K562 (cell line): ENCODE data around the gene OCIAD1. TPM values are rescaled to one million over a fixed set of nuclear protein-coding genes. Genes with fewer than 3 reads are reported as not detected.
A peak's percentile ranks its signal among the peaks of the same experiment; 100 is the strongest.

ENCODE experiments used
- ATAC-seq: fragments of 200-7000 bp; cut with Tn5 transposase; 3 replicates; pipeline ENCODE4 v1.9.1; 2020; ENCODE audit warnings: moderate library complexity
- BruUV-seq: library from RNA; stranded (reverse); fragments of 400-500 nt; replicated peaks from 2 replicates; lab custom pipeline; 2021; lab: Mats Ljungman, UMichigan
- CTCF ChIA-PET: fragments of 300-600 bp; formaldehyde crosslinking; extraction: SDS; loops from one replicate; lab custom pipeline; 2021; ENCODE audit warnings: low intra/inter-chr PET ratio; lab: Yijun Ruan, JAX
- POLR2A ChIA-PET: fragments of 300-600, 350-650 bp; sonication (Branson Sonifier 250); formaldehyde crosslinking; extraction: SDS; loops from one replicate; lab custom pipeline; 2021; ENCODE audit warnings: antibody characterized with exemption, inconsistent platforms; lab: Yijun Ruan, JAX
- DNase-seq, 4 experiments: peaks; one replicate each; pipeline versions ENCODE4 v3.0.0 to v3.0.0-alpha.2; 2011 to 2018; ENCODE audit warnings: low spot score in 3 of 4, mixed read lengths in 3 of 4; ENCODE audit errors: extremely low read depth in 1 of 4
- FAIRE-seq: peaks from 2 replicates; lab custom pipeline; 2011; peaks lifted over from hg19 to GRCh38; lab: Jason Lieb, UNC
- H2AFZ ChIP-seq: 2 replicates; pipeline ENCODE4 v1.6.0; 2011; ENCODE audit warnings: low read depth, low read length, control low read depth, inconsistent platforms
- H3K27ac ChIP-seq: fragments of 200-600 bp; 3 replicates; pipeline ENCODE4 v1.8.0; 2011; ENCODE audit warnings: low read depth, mild to moderate bottlenecking, control low read depth, inconsistent platforms, low read length, moderate library complexity, mixed read lengths; ENCODE audit errors: extremely low read depth
- H3K27me3 ChIP-seq, 2 experiments: fragments of 300-600 bp in 1 of 2; 2 replicates in 1 of 2; 3 replicates in 1 of 2; pipeline versions ENCODE4 v1.6.0 to v1.8.0; 2011; ENCODE audit warnings: inconsistent platforms in 2 of 2, low read length in 2 of 2, mild to moderate bottlenecking in 1 of 2, mixed read lengths in 1 of 2, moderate library complexity in 1 of 2; ENCODE audit not compliant: control insufficient read depth in 2 of 2, insufficient read depth in 2 of 2
- H3K36me3 ChIP-seq: fragments of 300-600 bp; 3 replicates; pipeline ENCODE4 v1.8.0; 2011; ENCODE audit warnings: mild to moderate bottlenecking, low read length, inconsistent platforms; ENCODE audit not compliant: control insufficient read depth, insufficient read depth
- H3K4me1 ChIP-seq, 2 experiments: fragments of 200-600 bp in 1 of 2; replicated peaks in 1 of 2; 2 replicates in 1 of 2; 3 replicates in 1 of 2; pipeline versions ENCODE4 v1.5.1 to v1.8.0; 2011; ENCODE audit warnings: inconsistent platforms in 2 of 2, low read length in 2 of 2, mild to moderate bottlenecking in 1 of 2, mixed read lengths in 1 of 2, moderate library complexity in 1 of 2; ENCODE audit not compliant: control insufficient read depth in 2 of 2, insufficient read depth in 2 of 2
- H3K4me2 ChIP-seq: 2 replicates; pipeline ENCODE4 v1.6.1; 2011; ENCODE audit warnings: low read length, control low read depth, inconsistent platforms, mixed read lengths; ENCODE audit not compliant: insufficient read depth
- H3K4me3 ChIP-seq: fragments of 200-600 bp; sonication (generic), shearing (Covaris generic); 2 replicates; pipeline ENCODE4 v1.5.1; 2016; ENCODE audit warnings: control low read depth, inconsistent platforms
- H3K79me2 ChIP-seq: fragments of 200-600 bp; 3 replicates; pipeline ENCODE4 v1.8.0; 2011; ENCODE audit warnings: low read length, inconsistent platforms; ENCODE audit not compliant: control insufficient read depth, insufficient read depth
- H3K9ac ChIP-seq, 2 experiments: 2 replicates each; pipeline versions ENCODE4 v1.6.0 to v1.6.1; 2011; ENCODE audit warnings: low read depth in 2 of 2, low read length in 2 of 2, control low read depth in 1 of 2, inconsistent platforms in 1 of 2, mild to moderate bottlenecking in 1 of 2, mixed read lengths in 1 of 2; ENCODE audit not compliant: insufficient read depth in 1 of 2
- H3K9me1 ChIP-seq: one replicate; pipeline ENCODE4 v1.6.0; 2011; ENCODE audit warnings: inconsistent platforms, mild to moderate bottlenecking, low read length, moderate library complexity; ENCODE audit not compliant: control insufficient read depth, insufficient read depth
- H3K9me3 ChIP-seq: replicated peaks from 2 replicates; pipeline ENCODE4 v1.5.1; 2011; ENCODE audit warnings: low read depth, low read length, inconsistent platforms; ENCODE audit not compliant: control insufficient read depth, insufficient read depth
- H4K20me1 ChIP-seq: replicated peaks from 2 replicates; pipeline ENCODE4 v1.6.1; 2011; ENCODE audit warnings: low read length, inconsistent platforms, mixed read lengths; ENCODE audit not compliant: control insufficient read depth, insufficient read depth
- SPI1 ChIP-seq: IDR thresholded peaks from 2 replicates; pipeline ENCODE4 v1.6.1; 2011; ENCODE audit warnings: low read depth, low read length, control low read depth, borderline replicate concordance
- whole genome bisulfite sequencing: fragments of 100-300 bp; shearing (Covaris generic); methylation state at CpG from one replicate; pipeline ENCODE4 v1.1.6; 2016; ENCODE audit warnings: low coverage, mixed read lengths; ENCODE audit not compliant: insufficient coverage; ENCODE audit errors: missing lambda C conversion rate; 5-methylcytosine and 5-hydroxymethylcytosine counted together
- in situ Hi-C: fragments of 300-500 bp; cut with MboI; formaldehyde crosslinking; loops from 4 replicates; pipeline ENCODE4 v1.15.0; 2018; ENCODE audit warnings: inconsistent platforms, mixed read lengths
- intact Hi-C: fragments of 100-400 bp; cut with micrococcal nuclease; formaldehyde crosslinking; loops from 2 replicates; pipeline ENCODE4 v1.14.2; 2022
- polyA plus RNA-seq, 8 experiments: library from polyadenylated mRNA; depleted of rRNA in 4 of 8; stranded (reverse) in 5 of 8; unstranded in 3 of 8; fragments of >200 nt; fragmentation: Nextera tagmentation in 2 of 8; fragmentation: Illumina TruSeq in 1 of 8; extraction: Ambion mirVana in 2 of 8; extraction: Trizol in 1 of 8; gene quantifications; 2 replicates each; pipeline versions ENCODE4 v1.2.1 to v1.2.3, GENCODE V29; 2011 to 2014; ENCODE audit warnings: inconsistent platforms in 1 of 8, missing spikeins in 1 of 8
- total RNA-seq, 7 experiments: library from RNA; depleted of rRNA in 6 of 7; stranded (reverse); fragments of >200 nt in 6 of 7; fragmentation: Illumina TruSeq in 2 of 7; extraction: Trizol in 2 of 7; gene quantifications; 2 replicates each; pipeline versions ENCODE4 v1.2.1 to v1.2.3, GENCODE V29; 2011 to 2021; ENCODE audit warnings: low replicate concordance in 1 of 7
- TF ChIP-seq, protein P1 (sequence below): fragments of 450-650 bp; formaldehyde crosslinking; IDR thresholded peaks from 2 replicates; pipeline ENCODE4 v1.4.0; 2020; ENCODE audit warnings: mild to moderate bottlenecking, moderate library complexity

OCIAD1 gene
- total and polyA plus RNA-seq, 9 of the 15 experiments (the other 6 are each of a cell fraction or from before 2014, with no cell fraction given), result 99.0 to 358 (median 196) TPM

DNA sequence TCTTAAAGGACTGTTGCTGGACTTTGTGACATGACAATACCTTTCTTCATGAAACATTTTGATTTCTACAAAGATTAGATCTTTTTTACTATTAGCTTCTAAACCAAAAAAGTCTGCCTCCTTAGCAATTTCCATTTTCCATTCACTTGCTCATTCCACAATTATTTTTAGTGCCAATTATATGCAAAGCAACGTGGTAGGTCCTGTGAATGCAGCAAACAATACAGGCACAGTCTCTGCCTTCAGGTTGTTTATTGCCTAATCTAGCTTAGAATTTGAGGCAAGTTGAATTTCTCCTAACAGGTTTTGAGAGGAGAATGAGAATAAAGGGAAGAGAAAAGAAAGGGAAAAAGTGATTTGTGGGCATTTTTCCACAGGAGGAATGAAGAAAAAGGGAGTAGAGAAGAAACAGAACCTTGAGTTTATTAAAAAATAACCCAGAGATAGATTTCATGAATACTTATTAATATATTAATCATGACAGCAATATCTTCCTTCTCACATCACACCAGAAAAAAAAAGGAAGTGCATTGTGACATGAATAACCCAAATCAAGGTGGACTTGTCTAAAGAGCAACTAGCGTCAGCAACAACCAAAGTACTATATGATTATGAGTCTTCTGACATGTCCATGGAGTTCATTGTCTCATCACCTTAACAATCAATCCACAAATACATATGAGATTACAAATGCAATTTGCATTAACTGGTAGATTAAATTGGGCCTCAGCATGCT is 34.5 kb upstream of the OCIAD1 start:
- intact Hi-C loops, result no loop called here
- peak; percentile 70; the same call in 1 of the 2 replicates for TF ChIP-seq SPI1
- TF ChIP-seq, protein P1, sequence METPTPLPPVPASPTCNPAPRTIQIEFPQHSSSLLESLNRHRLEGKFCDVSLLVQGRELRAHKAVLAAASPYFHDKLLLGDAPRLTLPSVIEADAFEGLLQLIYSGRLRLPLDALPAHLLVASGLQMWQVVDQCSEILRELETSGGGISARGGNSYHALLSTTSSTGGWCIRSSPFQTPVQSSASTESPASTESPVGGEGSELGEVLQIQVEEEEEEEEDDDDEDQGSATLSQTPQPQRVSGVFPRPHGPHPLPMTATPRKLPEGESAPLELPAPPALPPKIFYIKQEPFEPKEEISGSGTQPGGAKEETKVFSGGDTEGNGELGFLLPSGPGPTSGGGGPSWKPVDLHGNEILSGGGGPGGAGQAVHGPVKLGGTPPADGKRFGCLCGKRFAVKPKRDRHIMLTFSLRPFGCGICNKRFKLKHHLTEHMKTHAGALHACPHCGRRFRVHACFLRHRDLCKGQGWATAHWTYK (CRISPR knock-in tag), result no peak
- no TSS peak for BruUV-seq

More for the DNA sequence above, 34.5 kb upstream of the OCIAD1 start:
- Histone ChIP-seq H3K27me3 (no peaks in the 10 kb centered on the region), H3K79me2 (no peaks in the 10 kb centered on the region), H3K4me1 (no peaks in the 10 kb centered on the region), H3K9me1 (no peaks in the 10 kb centered on the region), H3K4me3 (no peak overlapping the region), H3K36me3 (no peaks in the 10 kb centered on the region), H3K27ac (no peak overlapping the region), H3K9me3 (no peaks in the 10 kb centered on the region), H3K4me2 (no peak overlapping the region), H3K9ac (no peak overlapping the region), H4K20me1 (no peaks in the 10 kb centered on the region), H2AFZ (no peak overlapping the region)
- FAIRE-seq, result no peak
- ChIA-PET POLR2A (interaction anchor here (0.7 kb wide), 1 partner anchor 17 kb away, joined by 3 read pairs; no protein-coding TSS in a partner anchor), CTCF (no interaction called here)
- ATAC-seq, result no peak
- 38% methylated on average over 2 of the region's 2 CpGs for WGBS
- in situ Hi-C loops, result no loop called here
- no peak for DNase-seq
